ENCODE data around the gene ATF6B.

Gene ATF6B

DNA sequence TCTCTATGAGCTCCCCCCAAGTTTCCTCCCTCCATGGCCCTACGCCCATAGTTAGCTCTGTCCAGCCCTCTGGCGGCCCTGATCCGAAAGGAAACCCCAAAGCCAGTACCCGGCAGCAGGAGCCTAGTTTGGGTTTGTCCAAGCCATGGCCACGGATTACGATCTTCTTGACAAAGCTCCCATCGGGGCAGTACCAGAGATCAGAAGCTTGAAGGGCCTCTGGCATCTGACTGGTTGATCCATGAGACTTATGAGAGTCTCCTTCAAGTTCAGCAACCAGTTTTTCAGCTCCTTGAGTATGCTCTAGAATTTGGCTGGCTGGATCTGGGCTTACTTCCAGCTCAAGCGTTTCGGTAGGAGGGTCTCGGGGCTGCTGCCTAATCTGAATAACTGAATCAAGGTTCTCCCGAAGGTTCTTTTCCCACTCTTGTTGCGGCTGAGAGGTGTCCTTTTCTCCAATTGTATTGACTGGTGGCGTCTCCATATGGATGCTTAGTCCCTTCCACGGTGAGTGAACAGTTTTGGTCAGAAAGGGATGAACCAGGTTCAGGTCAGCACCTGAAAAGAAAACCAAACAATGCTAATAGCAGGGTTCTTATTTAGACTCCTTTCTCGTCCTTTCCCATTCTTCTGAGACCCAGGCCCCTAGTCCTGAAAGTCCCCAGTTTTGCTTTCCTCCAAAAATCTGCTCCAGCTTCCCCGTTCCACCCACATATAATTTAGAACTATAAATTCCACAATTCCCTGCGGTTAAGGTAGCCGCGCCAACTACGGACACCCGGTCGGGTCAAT is 1.4 kb upstream of the ATF6B start:
- no peak for DNase-seq

GRCh38 chr6:32128751-32129296 is 778 bp upstream of the ATF6B start:
- no peak for DNase-seq

- no peak for DNase-seq
These were observed 683 bp downstream of the ATF6B start for GRCh38 chr6:32127409-32127716.

DNA sequence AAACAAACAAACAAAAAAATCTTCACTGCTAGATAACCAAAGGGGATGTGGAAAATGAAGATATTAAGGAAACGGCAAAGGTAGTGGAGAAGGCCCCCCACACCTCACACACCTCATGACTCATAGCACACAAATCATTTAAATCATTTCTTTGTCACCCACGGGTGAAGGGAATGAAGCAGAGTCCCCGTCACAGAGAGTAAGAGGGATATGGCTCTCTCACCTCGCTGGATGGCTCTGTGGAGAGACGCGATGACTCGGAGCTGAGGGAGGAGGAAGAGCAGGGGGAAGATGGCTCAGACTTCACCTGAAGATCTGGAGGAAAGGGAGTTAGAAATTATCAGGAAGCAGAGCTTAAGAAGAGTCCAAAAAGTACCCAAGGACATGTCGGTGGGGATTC is 1.2 kb downstream of the ATF6B start:
- DNase-seq, result no peak

- DNase-seq, result no peak
These were observed 4.4 kb downstream of the ATF6B start for GRCh38 chr6:32123681-32124080.

DNA sequence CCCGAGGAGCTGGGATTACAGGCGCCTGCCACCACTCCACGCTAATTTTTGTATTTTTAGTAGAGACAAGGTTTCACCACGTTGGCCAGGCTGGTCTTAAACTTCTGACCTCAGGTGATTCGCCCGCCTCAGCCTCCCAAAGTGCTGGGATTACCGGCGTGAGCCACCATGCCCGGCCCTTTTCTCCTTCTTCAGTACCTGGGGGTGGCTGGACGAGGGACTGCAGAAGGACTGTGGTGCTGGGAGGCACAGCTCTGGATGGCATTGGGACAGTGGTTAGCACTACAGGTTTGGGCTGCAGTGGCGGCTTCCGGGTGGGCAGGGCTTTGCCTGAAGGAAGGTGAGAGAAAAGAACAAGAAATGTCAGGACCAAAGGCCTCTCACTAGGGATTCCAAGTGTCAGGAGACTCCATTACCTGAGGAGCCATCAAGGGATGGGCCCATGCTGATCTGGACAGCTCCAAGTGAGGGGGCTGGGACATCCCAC is 7.4 kb downstream of the ATF6B start:
- DNase-seq, result no peak

DNA sequence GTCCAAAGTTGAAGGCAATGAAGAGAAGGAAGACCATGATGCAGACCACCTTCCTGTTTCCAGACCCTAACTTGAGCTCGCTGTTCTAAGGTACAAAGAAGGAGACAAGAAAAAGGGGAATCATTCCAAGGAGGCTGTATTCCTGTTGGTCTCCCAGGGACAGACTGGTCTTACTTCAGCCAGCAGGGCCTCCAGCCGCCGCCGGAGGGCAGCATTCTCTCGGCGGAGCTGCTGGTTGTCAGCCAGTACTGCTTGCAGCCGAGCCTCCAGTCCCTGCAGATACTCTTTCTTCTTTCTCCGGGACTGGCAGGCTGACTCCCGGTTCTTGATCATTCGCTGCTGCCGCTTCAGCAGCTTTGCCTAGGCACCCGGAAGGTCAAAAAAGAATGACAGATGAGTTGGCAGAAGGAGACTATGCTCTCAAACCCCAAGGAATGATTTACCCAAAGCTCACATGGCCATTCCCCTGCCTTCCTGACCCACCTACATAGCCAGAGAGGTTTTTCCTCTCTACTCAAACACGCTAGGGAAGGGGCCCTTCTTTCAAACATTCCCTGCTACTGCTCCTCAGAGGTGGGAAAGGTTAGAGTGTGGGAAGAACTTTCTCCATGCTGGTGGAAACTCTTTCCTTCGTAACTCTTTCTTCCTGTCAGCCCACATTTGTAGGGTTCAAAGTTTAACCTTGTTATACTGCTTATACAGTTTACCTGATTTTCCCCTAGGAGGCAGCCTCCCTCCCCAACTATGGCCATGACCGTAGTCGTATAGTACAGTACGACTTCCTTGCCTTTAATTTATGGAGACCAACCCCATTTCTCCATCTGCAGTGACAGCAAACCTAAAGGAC is 9.0 kb downstream of the ATF6B start:
- peak; percentile 71 to 81 for DNase-seq

GRCh38 chr6:32117461-32117860 is 10.6 kb downstream of the ATF6B start:
- no peak for DNase-seq

GRCh38 chr6:32116674-32117073 is 11.4 kb downstream of the ATF6B start:
- no peak for DNase-seq

- DNase-seq, result no peak
These were observed 12.4 kb downstream of the ATF6B start for GRCh38 chr6:32115623-32116022.

GRCh38 chr6:32114796-32115195 is 13.2 kb downstream of the ATF6B start:
- no peak for DNase-seq

GRCh38 chr6:32113386-32114352 is 14.4 kb downstream of the ATF6B start:
- no peak for DNase-seq

DNA sequence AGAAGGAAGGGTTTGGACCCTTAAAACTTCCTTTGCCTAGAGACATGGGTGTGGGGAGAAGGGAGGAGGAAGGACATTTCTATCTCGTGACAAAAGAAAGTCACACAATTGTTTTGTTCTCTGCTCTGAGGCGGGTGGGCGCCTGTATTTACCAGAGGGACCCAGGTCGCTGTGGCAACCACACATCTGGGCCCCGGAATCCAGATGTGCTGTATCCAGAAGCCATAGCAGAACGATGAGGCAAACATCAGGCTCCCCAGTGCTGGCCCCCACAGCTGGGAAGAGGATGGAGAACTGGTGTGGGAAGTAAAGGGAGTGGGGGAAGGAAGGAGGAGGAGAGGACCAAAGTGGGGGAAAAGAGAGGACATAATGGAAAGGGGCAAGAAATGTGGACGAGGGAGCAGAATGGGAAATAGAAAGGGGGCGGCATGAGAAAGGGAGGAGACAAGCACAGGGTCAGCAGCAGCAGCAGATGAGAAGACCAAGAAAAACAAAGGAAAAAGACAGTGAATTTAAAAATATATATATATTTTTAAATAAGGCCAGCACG is 15.5 kb downstream of the ATF6B start:
- DNase-seq, result no peak

- DNase-seq, result no peak
These were observed 16.5 kb downstream of the ATF6B start for GRCh38 chr6:32111424-32112066.

GRCh38 chr6:32110632-32111031 is 17.4 kb downstream of the ATF6B start:
- no peak for DNase-seq

DNA sequence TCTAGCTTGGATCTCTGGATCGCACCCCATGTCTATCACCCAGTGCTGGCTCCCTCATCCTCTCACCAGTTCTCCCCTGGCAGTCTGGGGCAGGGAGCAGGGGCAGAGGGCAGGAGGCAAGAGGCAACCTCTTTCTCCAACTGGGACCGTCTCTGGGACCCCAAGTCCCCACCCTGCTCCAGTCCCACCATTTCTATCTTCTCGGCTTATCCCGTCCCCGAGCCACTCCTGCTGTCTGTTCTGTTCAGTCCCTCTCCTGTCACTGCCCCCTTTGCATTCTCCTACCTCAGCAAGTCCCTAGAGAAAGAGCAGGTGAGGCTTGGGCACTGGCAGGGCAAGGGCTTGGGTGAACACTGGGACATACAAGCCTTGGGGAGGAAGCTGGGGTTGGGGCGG is 18.3 kb downstream of the ATF6B start:
- DNase-seq, result no peak

- no peak for DNase-seq
These were observed 18.8 kb downstream of the ATF6B start, which contains the start of gene TNXB for GRCh38 chr6:32109114-32109764. Gene TNXB, minus strand, starts transcription at chr6:32109338. Its CDS starts 11,140 bp downstream, at chr6:32098198.

DNA sequence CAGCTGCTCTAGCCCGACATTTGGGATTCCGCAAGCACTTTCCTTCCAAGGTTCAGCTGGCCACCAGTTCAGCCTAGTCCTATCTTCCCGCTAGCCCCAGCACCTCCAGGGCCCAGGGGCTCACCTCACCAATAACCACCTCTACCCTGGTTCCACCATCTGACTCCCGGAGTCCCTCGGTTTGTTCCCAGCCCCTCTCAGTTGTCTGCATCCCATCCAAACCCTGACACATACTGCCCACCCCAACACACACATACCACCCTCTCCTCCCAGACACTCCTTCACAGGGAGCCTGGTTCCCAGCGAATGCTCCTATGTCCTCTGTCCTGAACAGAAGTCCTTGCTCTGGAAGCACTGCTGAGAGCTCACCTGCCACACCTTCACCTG is 19.3 kb downstream of the ATF6B start:
- DNase-seq, result no peak

GRCh38 chr6:32108094-32108627 is 19.9 kb downstream of the ATF6B start:
- no peak for DNase-seq

GRCh38 chr6:32107406-32107805 is 20.6 kb downstream of the ATF6B start:
- no peak for DNase-seq

GRCh38 chr6:32105433-32105832 is 22.6 kb downstream of the ATF6B start:
- no peak for DNase-seq
